HCT116 (cell line): ENCODE results near the gene TTC23. TPM values are rescaled to one million over a fixed set of nuclear protein-coding genes. Genes with fewer than 3 reads are reported as not detected.

Experiments used
- ATAC-seq: fragments of 200-7000 bp; cut with Tn5 transposase; 2 replicates; pipeline ENCODE4 v1.9.1; 2020; ENCODE audit warnings: mild to moderate bottlenecking, moderate library complexity
- BruUV-seq: library from RNA; stranded (reverse); fragments of 400-500 nt; replicated peaks from 2 replicates; lab custom pipeline; 2021; lab: Mats Ljungman, UMichigan
- CTCF ChIA-PET: fragments of 300-600 bp; sonication (Branson Sonifier 250); formaldehyde crosslinking; loops from one replicate; lab custom pipeline; 2021; ENCODE audit warnings: antibody characterized with exemption; lab: Charles Lee
- POLR2A ChIA-PET: fragments of 300-600, 350-600 bp; sonication (Branson Sonifier 250); formaldehyde crosslinking; loops from one replicate; lab custom pipeline; 2021; ENCODE audit warnings: antibody characterized with exemption; lab: Charles Lee
- RAD21 ChIA-PET, 2 experiments: fragments of 300-600 bp; sonication (Branson Sonifier 250); formaldehyde crosslinking; loops; one replicate each; lab custom pipeline; 2023; ENCODE audit warnings: low total read pairs in 2 of 2; ENCODE audit not compliant: uncharacterized antibody in 2 of 2, unreplicated experiment in 2 of 2, low non-redundant PET in 1 of 2; lab: Charles Lee
- DNase-seq: peaks from one replicate; pipeline ENCODE4 v3.0.0-alpha.2; 2010; ENCODE audit warnings: low read depth, low spot score
- H2AFZ ChIP-seq: fragments of 200-600 bp; shearing (Covaris generic), sonication (generic); 2 replicates; pipeline ENCODE4 v1.6.1; 2017; ENCODE audit warnings: low read depth, mixed run types, mixed read lengths, antibody characterized with exemption, low read length; ENCODE audit not compliant: poor library complexity, severe bottlenecking
- H3K27ac ChIP-seq: 2 replicates; pipeline ENCODE4 v1.5.1; 2012; ENCODE audit warnings: low read depth, low read length
- H3K27me3 ChIP-seq: fragments of 200-600 bp; sonication (generic); 2 replicates; pipeline ENCODE4 v1.6.1; 2016; ENCODE audit warnings: mixed run types, low read length, mixed read lengths; ENCODE audit not compliant: insufficient read depth
- H3K36me3 ChIP-seq, 2 experiments: fragments of 200-500 bp in 1 of 2; fragments of 200-600 bp in 1 of 2; sonication (Bioruptor generic) in 1 of 2; sonication (generic) in 1 of 2; 2 replicates each; pipeline versions ENCODE4 v1.5.1 to v1.6.1; 2014 to 2016; ENCODE audit warnings: low read length in 2 of 2, inconsistent platforms in 1 of 2, mixed read lengths in 1 of 2, mixed run types in 1 of 2; ENCODE audit not compliant: insufficient read depth in 2 of 2, control insufficient read depth in 1 of 2
- H3K4me1 ChIP-seq, 2 experiments: fragments of 200-600 bp in 1 of 2; sonication (generic) in 1 of 2; 2 replicates each; pipeline versions ENCODE4 v1.5.1 to v1.6.1; 2012 to 2017; ENCODE audit warnings: low read length in 2 of 2, inconsistent platforms in 1 of 2, mild to moderate bottlenecking in 1 of 2, mixed read lengths in 1 of 2, mixed run types in 1 of 2, moderate library complexity in 1 of 2; ENCODE audit not compliant: insufficient read depth in 2 of 2, control insufficient read depth in 1 of 2
- H3K4me2 ChIP-seq: fragments of 200-600 bp; sonication (generic); 2 replicates; pipeline ENCODE4 v1.6.1; 2017; ENCODE audit warnings: mixed run types, low read length, mixed read lengths
- H3K4me3 ChIP-seq, 2 experiments: fragments of 200-600 bp in 1 of 2; sonication (generic) in 1 of 2; replicated peaks in 1 of 2; 2 replicates each; pipeline ENCODE4 v1.5.1; 2011 to 2016; ENCODE audit warnings: low read length in 2 of 2, control low read depth in 1 of 2, low read depth in 1 of 2, mild to moderate bottlenecking in 1 of 2, mixed read lengths in 1 of 2, mixed run types in 1 of 2
- H3K79me2 ChIP-seq: fragments of 200-600 bp; sonication (generic); 2 replicates; pipeline ENCODE4 v1.6.1; 2017; ENCODE audit warnings: mild to moderate bottlenecking, mixed run types, low read length, moderate library complexity, mixed read lengths; ENCODE audit not compliant: insufficient read depth
- H3K9ac ChIP-seq: fragments of 200-600 bp; sonication (generic); 2 replicates; pipeline ENCODE4 v1.6.1; 2016; ENCODE audit warnings: low read length, mixed read lengths
- H3K9me2 ChIP-seq: fragments of 200-600 bp; sonication (generic), shearing (Covaris generic); 2 replicates; pipeline ENCODE4 v1.6.1; 2017; ENCODE audit warnings: mixed run types, mild to moderate bottlenecking, moderate library complexity; ENCODE audit not compliant: insufficient read depth
- H3K9me3 ChIP-seq, 2 experiments: fragments of 200-500 bp in 1 of 2; fragments of 200-600 bp in 1 of 2; sonication (Bioruptor generic) in 1 of 2; sonication (generic) in 1 of 2; 2 replicates each; pipeline ENCODE4 v1.6.1; 2014 to 2017; ENCODE audit warnings: low read length in 2 of 2, mixed read lengths in 2 of 2, inconsistent platforms in 1 of 2, low read depth in 1 of 2, mild to moderate bottlenecking in 1 of 2, mixed run types in 1 of 2, moderate library complexity in 1 of 2; ENCODE audit not compliant: control insufficient read depth in 1 of 2, insufficient read depth in 1 of 2
- H4K20me1 ChIP-seq: fragments of 200-600 bp; sonication (generic), shearing (Covaris generic); 2 replicates; pipeline ENCODE4 v1.6.1; 2017; ENCODE audit warnings: mixed run types, mild to moderate bottlenecking, moderate library complexity; ENCODE audit not compliant: insufficient read depth
- ELF1 ChIP-seq: IDR thresholded peaks from 2 replicates; pipeline ENCODE4 v1.6.1; 2012; ENCODE audit warnings: low read depth, borderline replicate concordance
- EZH2phosphoT487 ChIP-seq: fragments of 200-600 bp; IDR thresholded peaks from 2 replicates; pipeline ENCODE4 v1.6.1; 2018; ENCODE audit warnings: antibody characterized with exemption, borderline replicate concordance
- SP1 ChIP-seq: IDR thresholded peaks from 2 replicates; pipeline ENCODE4 v1.6.1; 2012; ENCODE audit warnings: low read depth
- SRF ChIP-seq: IDR thresholded peaks from 2 replicates; pipeline ENCODE4 v1.6.1; 2012; ENCODE audit warnings: low read depth
- YY1 ChIP-seq: IDR thresholded peaks from 2 replicates; pipeline ENCODE4 v1.6.1; 2011; ENCODE audit warnings: low read length, low read depth, moderate library complexity, mild to moderate bottlenecking; ENCODE audit not compliant: insufficient replicate concordance; ENCODE audit errors: extremely low read depth
- intact Hi-C: fragments of 100-400 bp; cut with micrococcal nuclease; formaldehyde crosslinking; loops from 2 replicates; pipeline ENCODE4 v1.10.0; 2022
- total RNA-seq: library from RNA; stranded (reverse); gene quantifications from one replicate; pipeline ENCODE4 v1.2.1, GENCODE V29; 2021; ENCODE audit not compliant: unreplicated experiment
- TF ChIP-seq, protein P1 (sequence below): IDR thresholded peaks from 2 replicates; pipeline ENCODE4 v1.6.1; 2012; ENCODE audit warnings: low read depth
- TF ChIP-seq, protein P2 (sequence below): IDR thresholded peaks from 2 replicates; pipeline ENCODE4 v1.6.1; 2011; ENCODE audit warnings: mild to moderate bottlenecking, low read length, moderate library complexity; ENCODE audit not compliant: insufficient replicate concordance; ENCODE audit errors: extremely low read depth
- TF ChIP-seq, protein P3 (sequence below): IDR thresholded peaks from 2 replicates; pipeline ENCODE4 v1.6.1; 2012

Gene TTC23
- total RNA-seq, 1 experiment from 2014 or later = 10.2 TPM

DNA sequence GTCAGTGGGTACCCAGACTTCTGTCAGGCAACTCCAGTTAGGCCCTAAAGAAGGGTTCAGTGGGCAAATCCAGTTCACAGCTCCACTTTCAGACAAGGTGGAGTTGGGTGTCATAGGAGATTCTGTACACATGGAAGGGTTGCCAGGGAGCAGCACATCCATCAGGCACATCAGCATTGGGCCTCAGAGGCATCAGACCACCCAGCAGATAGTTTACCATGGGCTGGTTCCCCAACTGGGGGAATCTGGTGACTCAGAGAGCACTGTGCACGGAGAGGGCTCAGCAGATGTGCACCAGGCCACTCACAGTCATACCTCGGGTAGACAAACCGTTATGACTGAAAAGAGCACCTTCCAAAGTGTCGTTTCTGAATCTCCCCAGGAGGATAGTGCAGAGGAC is 117.3 kb downstream of the TTC23 start:
- no peaks in the 10 kb centered on the region for H3K9me2 ChIP-seq
- H4K20me1 ChIP-seq = no peaks in the 10 kb centered on the region
- DNase-seq (no peak), ATAC-seq (no peak)
- H2AFZ ChIP-seq = no peak overlapping the region
- RAD21 ChIA-PET = no interaction called here
- CTCF ChIA-PET = no interaction called here
- H3K36me3 ChIP-seq = no peaks in the 10 kb centered on the region
- intact Hi-C loops = no loop called here
- peak overlapping the region; percentile 28; the same call in 1 of the 2 replicates for H3K4me2 ChIP-seq
- no peak overlapping the region for H3K9ac ChIP-seq
- BruUV-seq = no TSS peak
- H3K4me1 ChIP-seq = peaks cover 0 to 9% of the 10 kb centered on the region in 2 experiments; a peak in 3 of 4 replicates
- no peak for TF ChIP-seq SRF
- TF ChIP-seq, protein P1, sequence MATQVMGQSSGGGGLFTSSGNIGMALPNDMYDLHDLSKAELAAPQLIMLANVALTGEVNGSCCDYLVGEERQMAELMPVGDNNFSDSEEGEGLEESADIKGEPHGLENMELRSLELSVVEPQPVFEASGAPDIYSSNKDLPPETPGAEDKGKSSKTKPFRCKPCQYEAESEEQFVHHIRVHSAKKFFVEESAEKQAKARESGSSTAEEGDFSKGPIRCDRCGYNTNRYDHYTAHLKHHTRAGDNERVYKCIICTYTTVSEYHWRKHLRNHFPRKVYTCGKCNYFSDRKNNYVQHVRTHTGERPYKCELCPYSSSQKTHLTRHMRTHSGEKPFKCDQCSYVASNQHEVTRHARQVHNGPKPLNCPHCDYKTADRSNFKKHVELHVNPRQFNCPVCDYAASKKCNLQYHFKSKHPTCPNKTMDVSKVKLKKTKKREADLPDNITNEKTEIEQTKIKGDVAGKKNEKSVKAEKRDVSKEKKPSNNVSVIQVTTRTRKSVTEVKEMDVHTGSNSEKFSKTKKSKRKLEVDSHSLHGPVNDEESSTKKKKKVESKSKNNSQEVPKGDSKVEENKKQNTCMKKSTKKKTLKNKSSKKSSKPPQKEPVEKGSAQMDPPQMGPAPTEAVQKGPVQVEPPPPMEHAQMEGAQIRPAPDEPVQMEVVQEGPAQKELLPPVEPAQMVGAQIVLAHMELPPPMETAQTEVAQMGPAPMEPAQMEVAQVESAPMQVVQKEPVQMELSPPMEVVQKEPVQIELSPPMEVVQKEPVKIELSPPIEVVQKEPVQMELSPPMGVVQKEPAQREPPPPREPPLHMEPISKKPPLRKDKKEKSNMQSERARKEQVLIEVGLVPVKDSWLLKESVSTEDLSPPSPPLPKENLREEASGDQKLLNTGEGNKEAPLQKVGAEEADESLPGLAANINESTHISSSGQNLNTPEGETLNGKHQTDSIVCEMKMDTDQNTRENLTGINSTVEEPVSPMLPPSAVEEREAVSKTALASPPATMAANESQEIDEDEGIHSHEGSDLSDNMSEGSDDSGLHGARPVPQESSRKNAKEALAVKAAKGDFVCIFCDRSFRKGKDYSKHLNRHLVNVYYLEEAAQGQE = no peak
- no peaks in the 10 kb centered on the region for H3K79me2 ChIP-seq
- H3K27ac ChIP-seq = no peak overlapping the region
- H3K27me3 ChIP-seq = no peaks in the 10 kb centered on the region
- POLR2A ChIA-PET = no interaction called here
- no peak overlapping the region for H3K4me3 ChIP-seq
- no peaks in the 10 kb centered on the region for H3K9me3 ChIP-seq

GRCh38 chr15:99131441-99132023 is 117.8 kb downstream of the TTC23 start:
- no TSS peak for BruUV-seq
- no peak for DNase-seq
- TF ChIP-seq SP1 (no peak), ELF1 (no peak), EZH2phosphoT487 (no peak), YY1 (no peak), SRF (no peak)
- TF ChIP-seq, protein P2, sequence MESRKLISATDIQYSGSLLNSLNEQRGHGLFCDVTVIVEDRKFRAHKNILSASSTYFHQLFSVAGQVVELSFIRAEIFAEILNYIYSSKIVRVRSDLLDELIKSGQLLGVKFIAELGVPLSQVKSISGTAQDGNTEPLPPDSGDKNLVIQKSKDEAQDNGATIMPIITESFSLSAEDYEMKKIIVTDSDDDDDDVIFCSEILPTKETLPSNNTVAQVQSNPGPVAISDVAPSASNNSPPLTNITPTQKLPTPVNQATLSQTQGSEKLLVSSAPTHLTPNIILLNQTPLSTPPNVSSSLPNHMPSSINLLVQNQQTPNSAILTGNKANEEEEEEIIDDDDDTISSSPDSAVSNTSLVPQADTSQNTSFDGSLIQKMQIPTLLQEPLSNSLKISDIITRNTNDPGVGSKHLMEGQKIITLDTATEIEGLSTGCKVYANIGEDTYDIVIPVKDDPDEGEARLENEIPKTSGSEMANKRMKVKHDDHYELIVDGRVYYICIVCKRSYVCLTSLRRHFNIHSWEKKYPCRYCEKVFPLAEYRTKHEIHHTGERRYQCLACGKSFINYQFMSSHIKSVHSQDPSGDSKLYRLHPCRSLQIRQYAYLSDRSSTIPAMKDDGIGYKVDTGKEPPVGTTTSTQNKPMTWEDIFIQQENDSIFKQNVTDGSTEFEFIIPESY = no peak
- TF ChIP-seq, protein P3, sequence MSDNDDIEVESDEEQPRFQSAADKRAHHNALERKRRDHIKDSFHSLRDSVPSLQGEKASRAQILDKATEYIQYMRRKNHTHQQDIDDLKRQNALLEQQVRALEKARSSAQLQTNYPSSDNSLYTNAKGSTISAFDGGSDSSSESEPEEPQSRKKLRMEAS = no peak
- Histone ChIP-seq H3K27me3 (no peaks in the 10 kb centered on the region), H3K9me2 (no peaks in the 10 kb centered on the region), H3K9me3 (no peaks in the 10 kb centered on the region), H3K9ac (no peak overlapping the region), H3K79me2 (no peaks in the 10 kb centered on the region), H3K36me3 (no peaks in the 10 kb centered on the region), H4K20me1 (no peaks in the 10 kb centered on the region), H3K4me1 (peaks cover 0 to 9% of the 10 kb centered on the region in 2 experiments; a peak in 3 of 4 replicates), H3K4me3 (no peak overlapping the region), H3K27ac (no peak overlapping the region), H2AFZ (no peak overlapping the region), H3K4me2 (peak overlapping the region; percentile 28)
- intact Hi-C loops = no loop called here
- CTCF ChIA-PET = no interaction called here
- POLR2A ChIA-PET = no interaction called here
- 0 out of 2 replicates have a peak, but pooled peaks have one; percentile 34 for ATAC-seq
- RAD21 ChIA-PET = no interaction called here
